ENCODE measurements around the gene FAT2.
"Not testable (repeated sequence)": the region's sequence is repeated elsewhere in the genome, so short reads cannot be mapped to it uniquely, and the experiment has no call there.

GRCh38 chr5:151579146-151579545 is 12.0 kb downstream of the FAT2 start:
- TF ChIP-seq CTCF, POLR2A (IDR thresholded peaks at IDR 0.05): not testable (repeated sequence)

Data from right lobe of liver (tissue), 4 donors.